GM21367 (cell line): ENCODE measurements around the gene WFIKKN2.
"Not testable (repeated sequence)": the region's sequence is repeated elsewhere in the genome, so short reads cannot be mapped to it uniquely, and the experiment has no call there.

ENCODE experiments used
- ATAC-seq: cut with Tn5 transposase; IDR thresholded peaks from one replicate; pipeline ENCODE4 v1.9.1; 2021; ENCODE audit not compliant: unreplicated experiment

WFIKKN2 gene

GRCh38 chr17:50871898-50872297, 36.5 kb downstream of the WFIKKN2 start:
- no peak for ATAC-seq

- no peak for ATAC-seq
These were observed 37.5 kb downstream of the WFIKKN2 start for GRCh38 chr17:50872710-50873424.

- ATAC-seq = no peak
These were observed 39.7 kb downstream of the WFIKKN2 start for GRCh38 chr17:50875074-50875473.

GRCh38 chr17:50877042-50877441, 41.7 kb downstream of the WFIKKN2 start:
- ATAC-seq = not testable (repeated sequence)

- no peak for ATAC-seq
These were observed 42.5 kb downstream of the WFIKKN2 start for GRCh38 chr17:50877838-50878237.

- no peak for ATAC-seq
These were observed 43.7 kb downstream of the WFIKKN2 start for GRCh38 chr17:50879086-50879485.

GRCh38 chr17:50881182-50881581, 45.8 kb downstream of the WFIKKN2 start:
- no peak for ATAC-seq

GRCh38 chr17:50882851-50883250, 47.5 kb downstream of the WFIKKN2 start:
- no peak for ATAC-seq

GRCh38 chr17:50883850-50884438, 48.6 kb downstream of the WFIKKN2 start:
- no peak for ATAC-seq

- no peak for ATAC-seq
These were observed 49.3 kb downstream of the WFIKKN2 start for GRCh38 chr17:50884439-50885311.

- ATAC-seq = no peak
These were observed 52.4 kb downstream of the WFIKKN2 start for GRCh38 chr17:50887705-50888245.

- no peak for ATAC-seq
These were observed 54.2 kb downstream of the WFIKKN2 start for GRCh38 chr17:50889528-50890118.

GRCh38 chr17:50890675-50891516, 55.5 kb downstream of the WFIKKN2 start:
- no peak for ATAC-seq

- ATAC-seq = no peak
These were observed 56.2 kb downstream of the WFIKKN2 start for GRCh38 chr17:50891577-50891989.
